Suprapubic skin (tissue), 4 donors: ENCODE data around the gene LTBP3.

ENCODE experiments used
- EP300 ChIP-seq: sonication (generic); formaldehyde crosslinking; IDR thresholded peaks from one replicate; pipeline ENCODE4 v1.6.1; 2017; ENCODE audit warnings: antibody characterized with exemption
- POLR2A ChIP-seq, 2 donors: fragments of 450-650 bp; IDR thresholded peaks; one replicate each; pipeline ENCODE4 v1.6.1; 2017; ENCODE audit warnings: antibody characterized with exemption in 2 of 2, mild to moderate bottlenecking in 2 of 2, moderate library complexity in 2 of 2
- POLR2AphosphoS5 ChIP-seq, 3 donors: sonication (generic); formaldehyde crosslinking; IDR thresholded peaks; one replicate each; pipeline ENCODE4 v1.6.1; 2017; ENCODE audit warnings: antibody characterized with exemption in 3 of 3
- TF ChIP-seq, protein P1 (sequence below), 2 donors: fragments of 200-600 bp in 1 of 2; fragments of 450-650 bp in 1 of 2; sonication (generic) in 1 of 2; IDR thresholded peaks; one replicate each; pipeline ENCODE4 v1.5.1; 2016 to 2019; ENCODE audit warnings: antibody characterized with exemption in 2 of 2, mild to moderate bottlenecking in 1 of 2, moderate library complexity in 1 of 2

DNA sequence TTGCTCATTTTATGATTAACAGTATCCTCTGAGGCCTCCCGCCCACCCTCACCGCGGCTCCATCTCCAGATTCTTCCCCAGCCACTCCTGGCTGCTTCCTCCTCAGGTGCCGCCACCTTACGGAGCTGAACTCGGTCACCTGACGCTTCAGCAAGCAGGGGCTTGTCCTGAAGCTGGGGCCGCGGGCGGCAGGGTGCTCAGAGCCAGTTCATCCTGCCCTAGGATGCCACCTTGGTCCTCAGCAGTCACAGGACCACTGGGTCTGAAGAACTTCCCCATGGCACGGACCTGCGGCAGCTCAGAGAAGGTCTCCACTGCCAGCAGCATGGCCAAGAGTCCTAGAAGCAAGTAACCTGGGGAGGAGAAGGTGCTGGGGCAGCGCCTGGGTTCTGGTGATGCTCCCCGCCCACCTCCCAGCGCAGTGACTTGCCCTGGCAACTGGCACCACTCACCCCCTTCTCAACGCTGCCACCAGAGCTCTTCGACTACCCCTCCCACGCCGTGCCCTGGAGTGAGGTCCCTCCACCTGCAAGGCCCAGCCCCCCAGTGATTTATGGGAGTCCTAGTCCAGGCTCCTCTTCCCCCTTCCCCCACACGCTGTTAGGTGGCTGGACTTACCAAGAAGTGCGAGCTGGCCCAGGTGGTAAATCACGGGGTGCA is 34.8 kb upstream of the LTBP3 start:
- TF ChIP-seq POLR2AphosphoS5 (IDR thresholded peaks at IDR 0.05) (no peak), EP300 (no peak), POLR2A (IDR thresholded peaks at IDR 0.05) (no peak)
- TF ChIP-seq, protein P1, sequence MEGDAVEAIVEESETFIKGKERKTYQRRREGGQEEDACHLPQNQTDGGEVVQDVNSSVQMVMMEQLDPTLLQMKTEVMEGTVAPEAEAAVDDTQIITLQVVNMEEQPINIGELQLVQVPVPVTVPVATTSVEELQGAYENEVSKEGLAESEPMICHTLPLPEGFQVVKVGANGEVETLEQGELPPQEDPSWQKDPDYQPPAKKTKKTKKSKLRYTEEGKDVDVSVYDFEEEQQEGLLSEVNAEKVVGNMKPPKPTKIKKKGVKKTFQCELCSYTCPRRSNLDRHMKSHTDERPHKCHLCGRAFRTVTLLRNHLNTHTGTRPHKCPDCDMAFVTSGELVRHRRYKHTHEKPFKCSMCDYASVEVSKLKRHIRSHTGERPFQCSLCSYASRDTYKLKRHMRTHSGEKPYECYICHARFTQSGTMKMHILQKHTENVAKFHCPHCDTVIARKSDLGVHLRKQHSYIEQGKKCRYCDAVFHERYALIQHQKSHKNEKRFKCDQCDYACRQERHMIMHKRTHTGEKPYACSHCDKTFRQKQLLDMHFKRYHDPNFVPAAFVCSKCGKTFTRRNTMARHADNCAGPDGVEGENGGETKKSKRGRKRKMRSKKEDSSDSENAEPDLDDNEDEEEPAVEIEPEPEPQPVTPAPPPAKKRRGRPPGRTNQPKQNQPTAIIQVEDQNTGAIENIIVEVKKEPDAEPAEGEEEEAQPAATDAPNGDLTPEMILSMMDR (IDR thresholded peaks at IDR 0.05), result no peak
